ENCODE data around the gene GARIN5A.
"Not testable (repeated sequence)": the region's sequence is repeated elsewhere in the genome, so short reads cannot be mapped to it uniquely, and the experiment has no call there.

GARIN5A gene

DNA sequence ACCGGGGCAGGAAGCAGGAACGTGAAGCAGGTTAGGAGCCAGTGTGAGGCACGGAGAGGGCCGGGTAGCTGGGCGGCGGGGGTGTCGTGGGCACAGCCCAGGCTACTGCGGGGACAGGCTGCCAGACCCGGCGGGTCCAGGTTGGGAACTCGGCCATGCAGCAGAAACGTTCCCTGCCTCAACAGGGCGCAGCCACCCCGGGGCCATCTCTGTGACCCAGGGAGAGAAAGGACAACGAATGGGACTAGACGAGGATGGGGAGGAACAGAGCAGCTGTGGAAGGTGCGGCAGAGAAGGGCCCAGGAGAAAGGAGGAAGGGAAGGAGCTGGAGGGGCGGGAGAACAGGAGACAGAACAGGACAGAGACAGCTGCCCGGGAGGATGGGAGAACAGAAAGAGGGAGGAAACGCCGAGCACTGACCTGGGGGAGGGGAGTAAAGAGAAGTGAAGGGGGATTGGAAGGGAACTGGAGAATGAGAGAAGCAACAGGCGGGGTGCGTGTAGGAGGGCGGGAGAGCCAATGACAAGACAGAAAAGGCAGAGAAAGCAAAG, 12.9 kb upstream of the GARIN5A start:
- no peak for DNase-seq (ENCODE audit: extremely low read depth in 1 of 2, low read depth in 1 of 2)

DNA sequence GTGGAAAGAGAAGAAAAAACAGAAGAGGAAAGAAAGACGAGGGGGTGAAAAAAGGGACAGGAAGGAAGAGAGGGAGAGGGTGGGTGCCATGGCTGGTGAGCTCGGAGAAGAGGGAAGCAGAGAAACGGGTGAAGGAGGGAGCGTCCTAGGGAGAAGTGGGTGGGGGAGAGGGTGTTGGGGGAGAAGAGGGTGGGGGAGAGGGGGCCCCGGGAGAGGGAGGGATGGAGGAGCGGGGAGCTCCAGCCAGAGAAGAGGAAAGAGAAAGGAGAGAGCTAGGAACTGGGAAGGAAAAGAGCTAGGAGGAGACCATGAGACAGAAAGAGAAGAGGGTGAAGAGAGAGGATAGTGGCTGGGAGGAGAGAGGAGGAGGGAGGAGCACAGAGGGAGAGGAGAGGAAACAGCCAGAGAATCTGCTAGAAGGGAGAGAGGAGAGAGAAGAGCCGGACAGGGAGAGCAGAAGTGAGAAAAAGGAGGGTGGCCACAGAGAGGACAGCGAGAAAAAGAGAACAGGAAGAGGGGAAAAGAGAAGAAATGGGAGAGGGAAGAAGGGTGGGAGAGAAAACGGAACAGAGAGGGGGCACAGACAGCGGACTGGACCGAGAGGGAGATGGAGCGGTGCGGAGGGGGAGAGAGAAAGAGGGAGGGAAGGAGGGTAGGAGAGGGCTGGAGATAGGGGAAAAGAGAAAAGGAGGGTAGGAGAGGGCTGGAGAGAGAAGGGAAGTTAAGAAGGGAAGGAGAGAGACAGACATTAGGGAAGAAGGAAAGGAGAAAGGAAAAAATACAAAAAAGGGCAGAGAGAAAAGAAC, 11.9 kb upstream of the GARIN5A start:
- no peak for DNase-seq (ENCODE audit: extremely low read depth in 1 of 2, low read depth in 1 of 2)

DNA sequence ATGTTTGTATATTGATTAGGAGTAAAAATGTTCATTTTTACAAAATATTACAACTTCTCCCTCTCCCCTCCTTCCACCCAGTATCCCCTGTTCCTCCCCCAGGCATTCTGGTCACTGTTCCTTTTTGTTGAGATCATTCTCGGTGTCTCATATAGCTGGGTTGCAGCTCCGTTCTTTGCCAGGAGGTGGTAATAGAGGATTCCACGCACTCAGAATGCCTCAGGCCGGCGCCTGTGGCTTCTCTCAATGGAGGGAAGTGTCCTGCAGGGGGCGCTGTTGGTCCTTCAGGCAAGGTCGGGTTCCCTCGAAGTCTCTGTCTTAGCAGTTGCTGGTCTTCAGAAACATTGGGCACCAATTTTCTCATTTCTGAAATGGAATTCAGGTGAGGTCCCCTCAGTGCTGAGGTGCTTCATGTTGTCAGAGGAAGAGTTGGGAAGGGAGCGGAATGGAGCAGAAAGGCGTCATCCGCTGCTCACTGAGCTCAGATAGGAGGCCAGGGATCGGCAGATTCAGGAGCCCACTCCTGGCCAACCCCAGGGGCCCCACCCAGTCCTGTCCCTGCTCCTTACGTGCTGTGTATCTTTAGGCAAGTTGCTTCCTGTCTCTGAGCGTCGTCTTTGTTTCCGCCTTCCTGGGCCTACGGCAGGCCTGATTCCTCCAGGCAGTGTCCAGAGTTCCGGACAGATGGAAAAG, 10.3 kb upstream of the GARIN5A start:
- DNase-seq (ENCODE audit: extremely low read depth in 1 of 2, low read depth in 1 of 2) = peak in 1 of 2 donors; percentile 37

DNA sequence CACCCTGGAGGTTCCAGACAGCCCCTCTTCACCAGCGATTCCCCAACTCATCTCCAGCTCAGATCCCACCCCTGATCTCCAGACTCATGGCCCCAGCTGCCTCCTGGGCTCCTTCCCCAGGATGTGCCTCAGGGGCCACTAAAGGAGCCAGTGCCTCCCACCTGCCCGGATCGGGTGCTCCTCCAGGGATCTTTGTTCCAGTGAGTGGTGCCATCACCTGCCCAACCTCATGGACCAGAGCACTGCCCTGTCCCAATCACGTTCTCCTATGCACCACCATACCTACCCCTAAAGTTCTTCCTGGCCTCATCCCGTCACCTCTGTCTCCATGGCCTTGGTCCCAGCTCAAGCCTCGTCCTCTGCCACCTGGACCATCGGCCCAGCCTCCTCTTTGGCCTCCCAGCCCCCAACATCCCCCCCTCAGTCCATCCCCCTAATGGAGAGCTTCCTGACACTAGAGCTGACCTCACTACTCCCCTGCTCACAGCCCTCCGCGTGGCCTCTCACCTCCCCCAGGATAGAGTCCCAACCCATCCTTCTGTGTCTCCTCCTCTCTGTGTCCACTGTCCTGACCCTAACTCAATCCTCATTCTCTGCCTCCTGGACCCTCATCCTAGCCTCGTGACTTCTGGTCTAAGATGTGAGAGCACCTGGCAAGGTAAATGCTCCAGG, 8.8 kb upstream of the GARIN5A start:
- no peak for DNase-seq (ENCODE audit: extremely low read depth in 1 of 2, low read depth in 1 of 2)

DNA sequence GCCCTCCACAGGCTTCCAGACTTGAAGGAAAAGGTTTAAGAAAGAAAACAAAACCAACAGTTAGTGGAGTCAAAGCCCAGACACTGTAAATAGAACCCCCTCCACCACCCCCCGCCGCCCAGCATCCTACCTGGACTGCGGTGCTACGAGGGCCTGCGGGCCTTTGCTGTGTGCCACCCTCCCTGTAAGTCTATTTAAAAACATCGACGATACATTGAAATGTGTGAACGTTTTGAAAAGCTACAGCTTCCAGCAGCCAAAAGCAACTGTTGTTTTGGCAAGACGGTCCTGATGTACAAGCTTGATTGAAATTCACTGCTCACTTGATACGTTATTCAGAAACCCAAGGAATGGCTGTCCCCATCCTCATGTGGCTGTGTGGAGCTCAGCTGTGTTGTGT, 6.3 kb upstream of the GARIN5A start:
- no peak for DNase-seq (ENCODE audit: extremely low read depth in 1 of 2, low read depth in 1 of 2)

DNA sequence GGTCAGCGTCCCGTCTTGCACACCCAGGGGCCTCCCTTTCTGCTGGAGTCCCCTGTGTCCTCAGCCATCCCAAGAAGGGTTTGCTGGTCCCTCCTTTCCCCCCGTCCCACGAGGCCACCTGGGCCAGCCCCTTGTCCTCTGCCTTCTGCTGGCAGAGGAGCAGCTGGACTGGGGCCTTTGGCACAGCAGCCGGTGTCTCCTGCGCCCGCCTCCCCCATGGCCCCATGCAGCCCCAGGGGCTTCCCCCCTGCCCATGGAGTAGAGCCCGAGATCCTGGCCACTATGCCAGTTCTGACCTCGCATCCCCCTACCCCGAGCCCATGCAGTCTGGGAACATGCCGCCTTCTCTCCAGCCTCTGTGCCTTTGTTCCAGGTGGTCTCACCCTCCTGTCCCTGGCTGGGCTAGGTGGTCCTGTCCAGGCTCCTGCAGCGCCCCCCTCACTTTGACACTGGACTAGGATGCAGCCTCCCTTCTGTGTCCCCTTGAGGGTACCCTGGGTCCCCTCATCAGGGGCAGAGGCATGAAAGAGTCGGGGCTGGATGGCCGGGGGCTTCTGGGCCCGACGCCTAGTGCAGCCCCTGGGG, 5.7 kb upstream of the GARIN5A start:
- no peak for DNase-seq (ENCODE audit: extremely low read depth in 1 of 2, low read depth in 1 of 2)

DNA sequence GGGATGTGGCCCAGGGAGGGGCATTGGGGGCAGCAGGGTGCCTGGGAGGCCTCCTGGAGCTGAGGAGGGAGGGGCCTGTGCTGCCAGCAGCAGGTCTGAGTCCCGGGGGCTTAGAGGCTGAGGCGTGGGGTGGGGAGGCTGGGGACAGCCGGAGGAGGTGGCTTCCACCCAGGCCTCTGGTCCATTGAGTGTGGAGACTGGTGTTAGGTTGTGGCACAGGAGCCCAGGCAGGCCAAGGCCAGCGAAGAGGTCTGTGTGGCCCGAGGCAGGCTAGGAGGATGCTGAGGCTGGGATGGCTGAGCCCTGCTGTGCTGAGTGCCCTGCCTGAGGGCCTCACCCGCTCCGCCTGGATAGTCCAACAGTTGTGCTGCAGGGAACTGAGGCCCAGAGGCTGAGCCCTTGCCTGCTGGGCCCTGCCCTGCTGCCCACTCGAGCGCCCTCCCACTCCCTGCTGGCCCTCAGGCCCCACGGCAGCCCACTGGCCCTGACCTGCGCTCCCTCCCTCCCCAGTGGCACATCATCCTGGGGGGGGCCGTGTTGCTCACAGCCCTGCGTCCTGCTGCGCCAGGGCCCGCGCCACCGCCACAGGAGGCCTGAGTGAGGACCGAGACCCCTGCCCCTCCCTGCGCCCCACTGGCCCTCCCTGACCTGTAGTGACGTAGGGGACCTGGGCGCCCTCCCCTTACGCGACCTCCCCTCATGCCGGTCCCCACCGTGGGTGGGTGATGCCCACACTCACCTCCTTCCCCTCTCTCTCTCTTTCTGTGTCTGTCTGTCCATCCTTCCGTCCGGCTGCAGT, 4.9 kb upstream of the GARIN5A start:
- no peak for DNase-seq (ENCODE audit: extremely low read depth in 1 of 2, low read depth in 1 of 2)

DNA sequence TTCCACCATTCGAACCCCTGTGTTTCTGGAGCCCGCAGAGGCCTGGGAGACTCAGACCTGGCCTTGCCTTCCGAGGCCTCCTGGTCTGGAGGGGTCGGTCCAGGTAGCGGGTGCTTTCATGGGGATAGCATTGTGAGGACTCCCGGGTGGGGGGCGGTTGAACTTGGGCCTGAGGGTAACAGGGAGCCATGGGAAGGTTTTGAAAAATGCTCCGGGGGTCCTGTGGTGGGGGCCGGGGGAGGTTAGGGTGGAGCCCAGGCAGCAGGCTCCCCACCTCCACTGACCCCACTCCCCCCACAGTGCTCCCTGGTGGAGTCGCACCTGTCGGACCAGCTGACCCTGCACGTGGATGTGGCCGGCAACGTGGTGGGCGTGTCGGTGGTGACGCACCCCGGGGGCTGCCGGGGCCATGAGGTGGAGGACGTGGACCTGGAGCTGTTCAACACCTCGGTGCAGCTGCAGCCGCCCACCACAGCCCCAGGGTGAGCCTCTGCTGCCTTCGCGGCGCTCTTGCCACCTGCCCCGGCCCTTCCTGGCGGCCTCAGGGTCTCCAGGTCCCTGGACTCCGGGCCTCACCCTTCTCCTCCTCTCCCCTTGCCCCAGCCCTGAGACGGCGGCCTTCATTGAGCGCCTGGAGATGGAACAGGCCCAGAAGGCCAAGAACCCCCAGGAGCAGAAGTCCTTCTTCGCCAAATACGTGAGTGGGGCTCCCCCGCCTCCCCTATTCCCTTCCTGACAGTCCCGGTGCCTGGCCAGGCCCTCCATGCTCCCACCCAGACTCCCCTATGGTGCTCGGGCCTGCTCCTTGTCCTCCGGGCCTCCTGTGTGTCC, 3.8 kb upstream of the GARIN5A start:
- no peak for DNase-seq (ENCODE audit: extremely low read depth in 1 of 2, low read depth in 1 of 2)

DNA sequence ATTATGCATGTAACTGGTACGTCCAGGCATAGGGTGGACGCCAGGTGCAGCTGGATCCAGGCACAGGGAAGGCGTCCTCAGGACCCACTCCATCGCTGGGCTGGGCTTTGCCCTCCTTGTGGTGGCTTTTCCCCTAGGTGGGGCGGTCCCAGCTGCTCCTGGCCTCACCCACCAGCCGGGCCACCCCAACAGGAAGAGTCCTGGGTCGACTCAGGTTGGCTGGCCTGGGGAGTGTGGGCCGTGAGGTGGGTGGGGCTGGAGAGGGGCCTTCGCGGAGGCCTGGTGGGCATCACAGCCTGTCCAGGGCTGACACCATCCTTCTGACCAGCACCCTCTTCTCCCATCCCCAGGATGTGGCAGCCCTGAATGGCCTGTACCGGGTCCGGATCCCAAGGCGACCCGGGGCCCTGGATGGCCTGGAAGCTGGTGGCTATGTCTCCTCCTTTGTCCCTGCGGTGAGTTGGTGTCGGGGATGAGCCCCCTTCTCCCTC, 3.2 kb upstream of the GARIN5A start:
- no peak for DNase-seq (ENCODE audit: extremely low read depth in 1 of 2, low read depth in 1 of 2)

DNA sequence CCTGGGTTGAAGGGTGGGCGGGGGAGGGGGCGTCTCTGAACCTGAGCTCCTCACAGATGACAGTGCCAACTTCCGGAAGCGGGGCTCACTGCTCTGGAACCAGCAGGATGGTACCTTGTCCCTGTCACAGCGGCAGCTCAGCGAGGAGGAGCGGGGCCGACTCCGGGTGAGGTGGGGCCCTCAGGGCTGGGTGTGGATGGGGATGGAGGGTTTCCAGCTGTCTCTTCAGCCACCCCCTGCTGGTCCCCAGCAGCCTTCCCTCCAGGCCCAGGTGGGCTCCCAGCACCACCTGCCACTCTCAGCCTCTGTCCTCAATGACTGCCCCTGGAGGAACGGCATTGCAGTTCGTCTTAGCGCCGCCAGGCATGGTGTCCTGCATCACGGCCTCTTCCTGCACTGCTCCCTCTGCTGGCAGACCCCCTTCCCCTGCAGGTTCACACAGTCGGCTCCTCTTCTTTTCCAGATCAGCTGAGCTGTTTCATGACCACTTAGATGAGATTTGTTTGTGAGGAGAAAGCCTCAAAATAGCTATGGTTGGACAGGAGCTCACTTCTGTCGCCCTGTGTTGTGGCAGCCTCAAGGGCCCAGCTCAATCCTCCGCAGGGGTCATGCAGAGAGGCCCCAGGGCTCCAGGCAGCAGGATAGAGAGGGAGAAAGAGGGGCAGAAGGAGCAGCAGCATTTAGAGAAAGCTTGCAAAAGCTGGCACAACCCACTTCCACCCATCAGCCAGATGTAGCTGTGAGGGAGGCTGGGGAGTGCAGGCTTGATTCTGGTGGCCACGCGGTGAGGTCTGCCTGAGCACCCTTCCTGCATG, 2.5 kb upstream of the GARIN5A start:
- no peak for DNase-seq (ENCODE audit: extremely low read depth in 1 of 2, low read depth in 1 of 2)

DNA sequence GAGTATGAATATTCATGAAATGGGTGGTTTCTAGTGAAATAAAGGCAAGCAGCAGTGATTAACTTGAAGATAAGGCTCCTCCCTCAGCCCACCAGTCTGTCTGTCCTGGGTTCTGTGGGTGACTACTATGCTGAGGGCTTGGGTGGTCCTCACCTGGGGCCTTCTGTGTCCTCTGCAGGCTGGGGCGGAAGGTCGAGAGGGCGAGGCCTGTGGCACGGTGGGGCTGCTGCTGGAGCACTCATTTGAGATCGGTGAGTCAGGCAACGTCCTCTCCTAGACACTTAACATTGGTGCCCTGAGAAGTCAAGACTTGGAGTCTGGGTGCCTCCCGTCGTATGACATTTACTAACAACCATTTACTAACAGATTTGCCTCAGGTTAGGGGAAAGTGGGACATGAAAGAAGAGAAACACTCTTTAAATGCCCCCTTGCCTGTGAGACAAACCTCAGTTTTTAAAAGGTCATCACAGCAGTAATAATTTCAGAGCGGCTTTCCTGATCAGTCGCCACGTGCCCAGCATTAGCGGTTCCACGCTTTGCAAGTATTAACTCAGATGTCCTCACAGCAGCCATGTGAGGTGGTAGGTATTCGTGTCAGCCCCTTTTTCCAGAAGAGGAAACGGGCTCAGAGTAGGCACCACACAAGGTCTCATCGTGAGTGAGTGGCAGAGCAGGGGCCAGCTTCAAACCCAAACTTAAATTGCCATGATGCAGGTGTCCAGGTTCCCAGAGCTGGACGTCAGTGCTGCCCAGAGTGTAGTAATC, 1.3 kb upstream of the GARIN5A start:
- no peak for DNase-seq (ENCODE audit: extremely low read depth in 1 of 2, low read depth in 1 of 2)

DNA sequence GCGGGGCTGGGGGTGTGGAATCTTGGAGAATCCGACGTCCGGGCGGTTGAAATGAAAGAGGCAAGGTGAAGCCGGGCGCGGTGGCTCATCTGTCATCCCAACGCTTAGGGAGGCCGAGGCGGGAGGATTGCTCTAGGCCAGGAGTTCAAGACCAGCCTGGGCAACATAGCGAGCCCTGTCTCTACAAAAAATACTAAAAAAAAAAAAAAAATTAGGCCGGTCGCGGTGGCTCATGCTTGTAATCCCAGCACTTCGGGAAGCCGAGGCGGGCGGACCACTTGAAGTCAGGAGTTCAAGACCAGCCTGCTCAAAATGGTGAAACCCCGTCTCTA, 225 bp upstream of the GARIN5A start:
- no peak for DNase-seq (ENCODE audit: extremely low read depth in 1 of 2, low read depth in 1 of 2)

DNA sequence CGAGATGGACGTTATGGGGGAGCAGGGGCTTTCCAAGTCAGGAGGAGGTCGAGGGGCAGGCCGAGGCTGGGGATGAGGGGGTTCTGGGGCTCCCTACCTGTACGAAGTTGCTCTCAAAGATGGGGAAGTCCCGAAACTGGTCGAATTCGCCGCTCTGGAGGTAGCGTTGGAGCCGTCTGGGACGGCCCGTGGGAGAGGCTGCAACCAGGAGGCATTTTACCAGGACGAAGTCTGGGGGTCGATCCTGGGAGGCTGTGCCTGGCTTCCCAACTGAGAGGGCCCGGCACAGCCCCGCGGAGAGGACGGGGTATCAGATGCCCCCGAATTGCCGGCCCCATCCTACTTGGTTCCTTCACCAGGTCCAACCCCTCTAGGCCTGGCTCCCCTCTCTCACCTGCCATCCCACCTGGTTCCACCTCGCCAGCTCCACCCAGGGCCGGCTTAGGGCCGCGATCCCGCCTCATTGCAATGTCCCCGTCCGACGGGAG, 868 bp downstream of the GARIN5A start:
- no peak for DNase-seq (ENCODE audit: extremely low read depth in 1 of 2, low read depth in 1 of 2)

DNA sequence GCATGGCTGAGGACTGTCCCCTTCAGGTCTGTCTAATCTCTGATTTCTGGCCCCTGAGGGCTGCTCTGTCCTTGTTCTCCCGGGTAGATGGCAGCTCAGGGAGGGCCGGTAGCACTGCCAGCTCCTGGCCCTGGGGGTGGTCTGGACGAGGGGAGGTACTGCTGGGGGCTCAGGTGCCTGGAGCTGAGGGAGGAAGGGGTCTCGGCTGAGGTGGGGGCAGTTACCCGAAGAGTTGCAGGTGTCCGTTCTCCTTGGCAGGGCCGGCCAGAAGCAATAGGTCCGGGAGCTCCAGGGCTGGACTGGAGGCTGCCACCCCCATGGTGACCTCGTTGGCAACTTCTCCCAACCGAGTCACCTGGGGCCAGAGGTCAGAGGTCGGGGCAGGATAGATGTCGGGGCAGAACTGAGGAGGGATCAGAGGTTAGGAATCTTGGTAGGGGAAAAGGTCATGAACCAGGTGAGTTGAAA, 1.5 kb downstream of the GARIN5A start:
- DNase-seq (ENCODE audit: extremely low read depth in 1 of 2, low read depth in 1 of 2) = no peak

DNA sequence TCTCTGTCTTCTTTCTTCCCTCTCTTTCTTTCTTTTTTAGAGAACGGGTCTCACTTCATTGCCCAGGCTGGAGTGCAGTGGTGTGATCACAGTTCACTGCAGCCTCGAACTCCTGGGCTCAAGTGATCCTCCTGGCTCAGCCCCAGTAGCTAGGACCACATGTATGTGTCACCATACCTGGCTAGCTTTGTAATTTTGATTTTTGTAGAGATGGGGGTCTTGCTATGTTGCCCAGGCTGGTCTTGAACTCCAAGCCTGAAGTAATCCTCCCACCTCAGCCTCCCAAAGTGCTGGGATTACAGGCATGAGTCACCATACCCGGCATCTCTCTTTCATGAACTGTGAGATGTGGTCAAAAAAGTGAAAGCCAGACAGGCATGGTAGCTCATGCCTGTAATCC, 3.3 kb downstream of the GARIN5A start:
- DNase-seq (ENCODE audit: extremely low read depth in 1 of 2, low read depth in 1 of 2) = not testable (repeated sequence)

DNA sequence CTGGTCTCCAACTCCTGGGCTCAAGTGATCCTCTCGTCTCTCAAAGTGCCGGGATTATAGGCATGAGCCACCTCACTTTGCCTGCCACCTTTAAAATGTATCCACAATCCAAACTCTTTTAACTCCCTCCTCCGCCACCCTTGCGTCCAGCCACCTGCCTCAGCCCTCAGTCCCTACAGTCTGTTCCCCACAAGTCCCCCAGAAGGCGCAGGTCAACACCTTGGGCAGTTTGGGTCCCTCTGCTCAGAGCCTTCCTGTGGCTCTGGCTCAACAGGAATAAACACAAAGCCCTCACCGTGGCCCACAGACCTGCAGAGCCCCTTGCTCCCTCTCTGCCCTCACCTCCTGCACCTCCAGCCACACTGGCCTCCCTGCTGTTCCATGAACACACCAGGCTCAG, 7.8 kb downstream of the GARIN5A start:
- DNase-seq (ENCODE audit: extremely low read depth in 1 of 2, low read depth in 1 of 2) = no peak

DNA sequence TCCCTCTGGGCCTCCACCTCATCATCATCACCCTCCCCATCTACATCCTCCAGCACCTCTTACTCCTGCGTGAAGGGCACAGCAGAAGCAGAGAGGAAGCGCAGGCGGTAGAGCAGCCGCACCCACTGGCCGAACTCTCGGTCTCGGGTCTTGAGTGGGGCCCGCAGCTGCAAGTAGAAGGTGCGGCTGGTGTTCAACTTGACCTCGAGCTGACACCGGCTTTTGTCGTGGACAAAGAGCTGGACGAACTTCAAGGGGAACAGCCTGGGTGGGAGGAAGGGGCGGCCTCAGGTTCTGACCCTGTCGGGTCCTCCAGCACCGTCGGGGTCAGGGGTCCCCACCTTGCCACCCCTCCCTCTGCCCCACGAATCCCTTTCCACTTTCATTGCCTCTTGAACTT, 9.1 kb downstream of the GARIN5A start:
- no peak for DNase-seq (ENCODE audit: extremely low read depth in 1 of 2, low read depth in 1 of 2)

DNA sequence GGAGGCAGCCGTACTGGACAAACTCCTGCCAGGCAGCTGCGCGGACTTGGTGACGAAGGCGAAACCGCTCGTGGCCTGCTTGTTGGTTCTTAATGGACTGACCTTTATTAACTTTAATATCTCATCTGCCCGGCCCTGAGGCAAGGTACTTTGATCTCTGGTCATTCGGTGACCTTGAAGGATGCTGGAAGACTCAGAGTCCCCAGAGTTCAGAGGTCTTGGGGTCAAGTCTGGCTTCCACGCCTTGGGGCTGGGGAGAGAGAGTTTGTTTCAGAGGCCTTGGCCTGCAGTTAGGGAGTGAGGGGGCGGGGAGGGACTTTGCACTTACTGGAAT, 10.0 kb downstream of the GARIN5A start:
- DNase-seq (ENCODE audit: extremely low read depth in 1 of 2, low read depth in 1 of 2) = no peak

Measured in activated CD8-positive, alpha-beta memory T cell treated with anti-CD3 and anti-CD28 coated beads for 1 hour (primary cell).